ENCODE data around the gene CASTOR1. TPM values are rescaled to one million over a fixed set of nuclear protein-coding genes. Genes with fewer than 3 reads are reported as not detected.
A peak's percentile ranks its signal among the peaks of the same experiment; 100 is the strongest.

CASTOR1 gene
- total RNA-seq, 1 donor from 2014 or later: 7.6 TPM

GRCh38 chr22:30252411-30253204, 36.7 kb downstream of the CASTOR1 start:
- ATAC-seq (no peak), DNase-seq (no peak)
- intact Hi-C loops (cut with micrococcal nuclease): no loop called here

- DNase-seq: no peak
- intact Hi-C loops (cut with micrococcal nuclease): no loop called here
- ATAC-seq: no peak
Observed at GRCh38 chr22:30251711-30252110, 37.6 kb downstream of the CASTOR1 start.

GRCh38 chr22:30250661-30251267, 38.5 kb downstream of the CASTOR1 start:
- ATAC-seq (no peak), DNase-seq (no peak)
- intact Hi-C loops (cut with micrococcal nuclease): no loop called here

- DNase-seq (no peak), ATAC-seq (no peak)
- intact Hi-C loops (cut with micrococcal nuclease): no loop called here
Observed at GRCh38 chr22:30250039-30250565, 39.2 kb downstream of the CASTOR1 start.

GRCh38 chr22:30249049-30250038, 40.0 kb downstream of the CASTOR1 start:
- peak; percentile 75 for ATAC-seq
- intact Hi-C loops (cut with micrococcal nuclease): no loop called here
- DNase-seq: peak; percentile 84

- intact Hi-C loops (cut with micrococcal nuclease): no loop called here
Observed at GRCh38 chr22:30248484-30248883, 40.8 kb downstream of the CASTOR1 start.

GRCh38 chr22:30247974-30248373, 41.3 kb downstream of the CASTOR1 start:
- ATAC-seq (no peak), DNase-seq (no peak)
- intact Hi-C loops (cut with micrococcal nuclease): no loop called here

More at GRCh38 chr22:30248484-30248883, 40.8 kb downstream of the CASTOR1 start:
- no peak for ATAC-seq
- no peak for DNase-seq

GRCh38 chr22:30247561-30247960, 41.7 kb downstream of the CASTOR1 start:
- DNase-seq (no peak), ATAC-seq (no peak)
- intact Hi-C loops (cut with micrococcal nuclease): no loop called here

- DNase-seq (no peak), ATAC-seq (no peak)
- intact Hi-C loops (cut with micrococcal nuclease): no loop called here
Observed at GRCh38 chr22:30246814-30247376, 42.4 kb downstream of the CASTOR1 start.

- DNase-seq: no peak
- ATAC-seq: peak; percentile 23
- intact Hi-C loops (cut with micrococcal nuclease): no loop called here
Observed at GRCh38 chr22:30245985-30246813, 43.1 kb downstream of the CASTOR1 start, which contains the start of gene LIF. TSS of gene LIF (minus strand) at chr22:30246759. CDS start at chr22:30246695, 64 bp downstream.

- DNase-seq (no peak), ATAC-seq (no peak)
- intact Hi-C loops (cut with micrococcal nuclease): no loop called here
Observed at GRCh38 chr22:30245181-30245984, 43.9 kb downstream of the CASTOR1 start.

- intact Hi-C loops (cut with micrococcal nuclease): no loop called here
- no peak for DNase-seq
- ATAC-seq: no peak
Observed at GRCh38 chr22:30244641-30245040, 44.7 kb downstream of the CASTOR1 start.

GRCh38 chr22:30244066-30244465, 45.2 kb downstream of the CASTOR1 start:
- ATAC-seq (no peak), DNase-seq (no peak)
- intact Hi-C loops (cut with micrococcal nuclease): no loop called here

- DNase-seq (no peak), ATAC-seq (no peak)
- intact Hi-C loops (cut with micrococcal nuclease): no loop called here
Observed at GRCh38 chr22:30243661-30244060, 45.6 kb downstream of the CASTOR1 start.

- ATAC-seq (peak; percentile 40), DNase-seq (no peak)
- intact Hi-C loops (cut with micrococcal nuclease): no loop called here
Observed at GRCh38 chr22:30241576-30242371, 47.5 kb downstream of the CASTOR1 start.

GRCh38 chr22:30240541-30241417, 48.5 kb downstream of the CASTOR1 start:
- intact Hi-C loops (cut with micrococcal nuclease): no loop called here
- ATAC-seq: no peak
- no peak for DNase-seq
